Hematopoietic multipotent progenitor cell treated with erythropoietin and hydrocortisone succinate and interleukin-3 and kit ligand, for 6 days (in vitro differentiated cells): Measurements from ENCODE around the gene STIM1.
A peak's percentile ranks its signal among the peaks of the same experiment; 100 is the strongest.
"Not testable (repeated sequence)": the region's sequence is repeated elsewhere in the genome, so short reads cannot be mapped to it uniquely, and the experiment has no call there.

ENCODE experiments used
- DNase-seq: peaks from one replicate; pipeline ENCODE4 v3.0.0-alpha.2; 2015

The STIM1 gene

DNA sequence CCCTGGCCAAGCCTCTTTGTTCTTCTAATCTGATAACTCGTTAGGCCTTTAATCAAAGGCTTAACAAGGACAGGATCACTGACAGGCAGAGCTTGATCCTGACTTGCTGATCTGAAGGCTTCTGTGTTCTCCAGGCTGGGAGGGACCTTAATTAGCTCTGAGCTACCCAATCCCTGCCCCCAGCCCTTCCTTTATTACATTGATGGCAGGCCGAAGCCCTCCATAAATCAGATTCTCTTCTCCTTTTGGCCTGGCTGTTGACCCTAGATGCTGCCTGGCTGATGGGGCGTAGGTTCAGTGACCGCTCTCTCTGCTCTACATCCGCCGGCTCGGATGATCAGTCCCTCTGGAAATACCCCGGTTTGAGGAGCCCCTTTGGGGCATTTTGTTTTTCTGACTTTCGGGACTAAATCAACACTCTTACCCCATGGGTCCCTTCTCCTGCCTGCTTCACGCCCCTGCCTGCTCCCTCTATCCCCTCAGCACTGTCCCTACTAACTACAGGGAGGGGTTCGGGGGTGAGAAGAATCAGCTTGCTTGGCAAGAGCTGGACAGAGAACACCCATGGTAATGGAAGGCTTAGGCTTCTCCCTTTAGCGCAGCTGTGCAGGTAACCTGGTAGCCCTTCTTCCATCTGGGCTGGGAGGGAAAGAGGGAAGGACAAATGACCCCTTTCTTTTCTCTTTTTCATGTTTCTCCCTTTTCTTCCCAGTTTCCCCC, 229.1 kb downstream of the STIM1 start:
- no peak for DNase-seq

DNA sequence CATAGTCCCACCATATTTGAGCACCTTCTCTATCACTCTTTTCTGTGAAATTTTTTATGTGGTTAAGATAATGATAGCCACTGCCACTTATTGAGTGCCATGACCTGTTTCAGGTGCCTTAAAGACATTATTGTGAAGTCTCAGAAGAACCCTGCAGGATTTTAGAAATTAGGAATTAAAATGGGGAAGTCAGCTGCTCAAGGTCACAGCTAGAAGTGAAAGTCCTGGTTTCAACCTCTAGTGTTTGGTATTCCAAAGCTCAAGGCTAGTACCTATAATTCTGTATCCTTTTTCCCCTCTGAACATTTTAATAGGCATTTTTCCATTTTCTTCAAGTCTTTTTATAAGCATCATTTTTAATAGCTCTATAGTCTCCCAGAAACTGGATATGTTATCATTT, 230.1 kb downstream of the STIM1 start:
- no peak for DNase-seq

DNA sequence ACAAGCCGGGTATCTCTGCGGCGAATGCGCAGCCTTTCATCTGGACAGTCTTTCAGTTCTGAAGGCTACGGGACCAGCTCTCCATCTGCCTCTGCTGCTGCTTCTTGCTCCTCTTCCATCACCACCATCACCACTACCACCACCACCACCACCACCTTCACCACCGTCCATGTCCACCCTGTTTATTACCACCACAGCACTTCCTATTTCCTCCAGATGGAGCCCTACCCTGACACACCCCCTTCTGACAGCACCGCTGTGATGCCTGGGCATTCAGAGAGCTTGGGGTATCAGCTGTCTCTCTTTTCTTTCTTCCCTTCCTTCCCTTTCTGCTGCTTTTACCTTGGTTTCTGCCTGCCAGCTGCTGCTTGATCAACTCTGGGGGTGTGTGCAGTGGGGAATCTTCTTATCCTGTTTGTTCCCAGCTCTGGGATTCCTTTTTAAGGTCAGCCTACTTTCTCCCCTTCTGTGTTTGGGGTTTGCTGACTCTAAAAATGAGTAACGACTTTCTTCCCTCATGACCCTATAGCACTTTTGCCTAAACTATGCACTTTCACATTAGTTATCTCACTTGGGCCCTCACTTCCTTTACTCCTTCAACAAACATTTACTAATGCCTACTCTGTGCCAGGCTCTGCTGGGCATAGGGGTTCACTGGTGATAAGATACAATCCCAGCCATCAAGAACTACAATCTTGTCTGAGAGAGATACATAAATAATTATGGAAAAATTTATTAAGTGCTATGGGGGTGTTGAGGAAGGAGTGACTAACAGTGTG, 231.3 kb downstream of the STIM1 start:
- no peak for DNase-seq

DNA sequence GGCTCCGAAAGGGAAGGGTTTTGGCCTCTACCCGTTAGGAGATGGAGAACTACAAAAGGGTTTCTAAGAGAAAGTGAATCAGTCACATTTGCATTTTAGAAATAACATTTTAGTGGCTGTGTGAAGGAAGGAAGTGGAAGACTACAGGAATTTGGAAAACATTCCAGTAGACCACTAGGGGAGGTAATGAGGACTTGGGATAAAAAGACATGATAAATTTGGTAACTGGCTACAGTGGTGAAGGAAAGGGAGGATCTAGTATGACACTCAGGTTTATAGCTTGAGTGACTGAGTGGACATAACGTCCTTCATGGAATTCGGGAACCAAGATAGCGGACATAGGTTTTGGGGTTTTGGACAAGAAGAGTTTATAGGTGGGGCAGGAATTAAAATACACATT, 232.1 kb downstream of the STIM1 start:
- no peak for DNase-seq

DNA sequence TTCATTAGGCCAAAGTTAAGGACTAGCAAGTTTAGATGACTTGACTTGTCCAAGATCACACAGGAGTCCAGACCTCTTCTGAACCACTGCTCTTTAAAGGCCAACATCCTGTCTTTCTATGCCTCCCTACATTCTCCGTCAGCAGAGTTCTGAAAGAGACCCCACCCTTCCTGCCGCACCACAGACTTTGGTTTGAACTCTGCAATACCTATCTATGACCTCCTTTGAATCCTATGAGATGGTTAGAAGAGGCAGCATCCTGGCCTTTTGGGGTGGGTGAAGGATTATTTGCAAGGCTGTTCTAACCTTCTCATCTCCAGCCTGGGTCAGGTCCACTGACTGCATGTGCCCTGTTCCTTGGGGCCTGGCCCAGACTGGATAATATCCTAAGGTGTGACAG, 234.8 kb downstream of the STIM1 start:
- no peak for DNase-seq

GRCh38 chr11:4092026-4092425, 236.6 kb downstream of the STIM1 start:
- DNase-seq = peak; percentile 87

DNA sequence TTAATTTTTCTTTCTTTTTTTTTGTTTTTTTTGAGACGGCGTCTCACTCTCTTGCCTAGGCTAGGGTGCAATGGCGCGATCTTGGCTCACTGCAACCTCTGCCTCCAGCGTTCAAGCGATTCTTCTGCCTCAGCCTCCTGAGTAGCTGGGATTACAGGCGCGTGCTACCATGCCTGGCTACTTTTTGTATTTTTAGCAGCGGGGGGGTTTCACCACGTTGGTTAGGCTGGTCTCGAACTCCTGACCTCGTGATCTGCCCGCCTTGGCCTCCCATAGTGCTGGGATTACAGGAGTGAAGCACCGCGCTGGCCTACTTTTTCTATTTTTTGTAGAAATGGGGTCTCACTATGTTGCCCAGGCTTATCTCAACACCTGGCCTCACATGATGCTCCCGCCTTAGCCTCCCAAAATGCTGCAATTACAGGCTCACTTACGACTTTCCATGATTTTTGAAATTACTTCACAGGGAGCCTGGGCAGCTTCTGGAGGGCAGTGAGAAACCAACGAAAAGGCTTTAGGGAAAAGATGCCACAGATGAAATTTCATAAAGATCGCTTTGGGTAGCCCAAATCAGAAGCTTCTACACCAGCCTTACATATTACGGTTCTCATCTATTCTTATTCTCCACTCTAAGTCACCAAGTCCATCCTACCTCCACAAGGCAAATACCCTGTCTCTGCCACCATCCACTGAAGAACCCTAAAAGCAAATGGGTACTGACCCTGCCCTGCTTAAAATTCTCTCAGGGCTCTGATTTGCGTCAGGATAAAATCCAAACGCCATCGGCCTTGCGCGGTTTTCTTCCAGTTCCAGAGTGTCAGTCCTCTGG, 238.3 kb downstream of the STIM1 start:
- peak; percentile 47 for DNase-seq

GRCh38 chr11:4094348-4095291, 239.2 kb downstream of the STIM1 start, which contains the start of gene RRM1:
Gene RRM1, plus strand, starts transcription at chr11:4094799. Its CDS starts 214 bp downstream, at chr11:4095013.
- DNase-seq = peak; percentile 99

DNA sequence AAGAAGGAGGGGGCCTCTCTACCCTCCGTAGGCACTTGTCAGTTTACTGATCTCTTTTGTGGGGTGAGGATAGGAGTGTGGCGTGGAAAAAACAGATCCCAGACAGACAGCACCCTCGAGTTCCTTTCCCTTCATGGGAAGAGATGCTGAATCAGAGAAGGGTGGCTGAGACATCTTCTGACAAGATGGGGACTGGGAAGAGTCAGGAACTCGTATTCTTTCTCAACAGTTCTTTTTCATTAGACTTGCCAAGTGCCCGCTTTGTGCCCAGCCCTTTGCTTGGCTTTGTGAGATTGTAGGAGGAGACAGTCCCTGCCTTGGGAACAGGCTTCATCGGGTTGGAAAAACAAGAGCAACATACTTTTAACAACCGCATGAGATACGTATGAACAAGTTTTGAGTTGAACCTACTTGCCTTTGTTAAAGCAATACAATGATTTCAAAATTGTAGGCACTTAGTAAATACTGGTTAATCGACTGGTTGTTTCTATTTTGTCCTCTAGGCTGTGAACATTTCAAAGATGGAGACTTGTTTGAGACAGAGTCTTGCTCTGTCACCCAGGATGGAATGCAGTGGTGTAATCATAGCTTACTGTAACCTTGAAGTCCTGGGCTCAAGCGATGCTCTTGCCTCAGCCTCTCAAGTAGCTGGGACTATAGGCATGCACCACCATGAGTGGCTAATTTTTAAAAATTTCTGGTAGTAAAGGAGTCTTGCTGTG, 240.2 kb downstream of the STIM1 start:
- DNase-seq = peak; percentile 37

GRCh38 chr11:4098026-4098621, 242.7 kb downstream of the STIM1 start:
- no peak for DNase-seq

DNA sequence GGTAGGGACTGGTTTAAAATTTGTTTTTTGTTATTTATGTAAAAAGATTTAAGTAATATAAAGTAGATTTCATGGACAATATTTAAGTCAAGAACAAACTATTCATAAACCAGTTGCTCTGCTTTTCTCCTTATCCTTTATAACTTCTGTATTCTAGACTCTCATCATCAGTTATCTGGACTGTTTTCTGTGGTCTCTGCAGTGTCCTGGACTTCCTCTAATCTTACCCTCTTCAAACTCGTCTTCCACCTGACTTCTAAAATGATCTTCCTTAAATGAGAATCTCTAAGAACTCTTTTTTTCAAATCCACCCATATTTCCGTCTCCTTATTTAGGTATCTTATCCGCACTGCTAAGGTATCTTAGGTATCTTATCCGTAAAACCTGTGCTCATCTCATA, 247.2 kb downstream of the STIM1 start:
- DNase-seq = peak; percentile 51

- DNase-seq = no peak
Measured at GRCh38 chr11:4103269-4103668, 247.8 kb downstream of the STIM1 start.

GRCh38 chr11:4105916-4106315, 250.5 kb downstream of the STIM1 start:
- DNase-seq = no peak

- no peak for DNase-seq
Measured at GRCh38 chr11:4111834-4112233, 256.4 kb downstream of the STIM1 start.

GRCh38 chr11:4115128-4115527, 259.7 kb downstream of the STIM1 start:
- peak; percentile 19 for DNase-seq

DNA sequence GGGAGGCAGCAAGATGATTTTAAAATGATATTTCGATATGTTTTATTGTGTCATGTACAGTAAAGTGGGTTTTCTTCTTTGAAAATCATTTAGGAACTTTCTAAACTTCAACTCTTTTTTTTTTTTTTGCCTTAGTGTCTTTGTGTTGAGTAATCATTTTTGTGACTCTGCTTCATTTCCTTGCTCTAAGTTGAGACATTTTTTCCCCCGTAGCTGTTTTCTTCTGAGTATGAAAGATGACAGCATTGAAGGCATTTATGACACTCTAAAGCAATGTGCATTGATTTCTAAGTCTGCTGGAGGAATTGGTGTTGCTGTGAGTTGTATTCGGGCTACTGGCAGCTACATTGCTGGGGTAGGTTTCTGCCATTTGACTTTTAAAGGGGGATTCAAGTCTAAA, 262.6 kb downstream of the STIM1 start:
- DNase-seq = no peak

DNA sequence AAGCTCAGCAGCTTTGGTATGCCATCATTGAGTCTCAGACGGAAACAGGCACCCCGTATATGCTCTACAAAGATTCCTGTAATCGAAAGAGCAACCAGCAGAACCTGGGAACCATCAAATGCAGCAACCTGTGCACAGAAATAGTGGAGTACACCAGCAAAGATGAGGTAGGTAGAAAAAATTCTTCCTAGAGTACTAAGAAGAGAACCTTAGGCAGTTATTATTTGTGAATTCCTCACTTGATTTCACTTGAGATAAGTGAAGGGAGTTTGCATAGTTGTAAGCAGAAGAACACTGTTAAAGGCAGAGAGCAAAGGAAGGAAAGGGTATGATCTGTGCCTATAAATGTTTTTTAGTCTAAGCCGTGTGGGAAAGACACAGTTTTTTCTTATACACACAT, 267.8 kb downstream of the STIM1 start:
- no peak for DNase-seq

DNA sequence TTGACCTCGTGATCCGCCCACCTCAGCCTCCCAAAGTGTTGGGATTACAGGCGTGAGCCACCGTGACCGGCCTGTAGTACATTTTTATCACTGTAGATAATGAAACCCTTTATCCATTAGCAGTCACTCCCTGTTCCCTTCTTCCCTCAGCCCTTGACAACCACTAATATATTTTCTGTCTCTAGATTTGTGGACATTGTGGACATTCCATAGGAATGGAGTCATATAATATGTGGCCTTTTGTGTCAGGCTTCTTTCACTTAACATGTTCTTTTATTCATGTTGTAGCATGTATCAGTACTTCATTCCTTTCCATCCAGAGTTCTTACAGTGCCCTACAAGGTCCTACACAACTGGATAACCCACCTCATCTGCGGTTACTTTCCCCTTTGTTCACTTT, 269.7 kb downstream of the STIM1 start:
- no peak for DNase-seq

- no peak for DNase-seq
Measured at GRCh38 chr11:4127357-4127756, 271.9 kb downstream of the STIM1 start.

GRCh38 chr11:4130219-4130618, 274.8 kb downstream of the STIM1 start:
- DNase-seq = not testable (repeated sequence)

- DNase-seq = no peak
Measured at GRCh38 chr11:4134806-4135205, 279.3 kb downstream of the STIM1 start.
